ENCODE data around the gene ALKBH5. TPM values are rescaled to one million over a fixed set of nuclear protein-coding genes. Genes with fewer than 3 reads are reported as not detected.

Gene ALKBH5
- total RNA-seq, 1 donor from 2014 or later: 99.1 TPM

DNA sequence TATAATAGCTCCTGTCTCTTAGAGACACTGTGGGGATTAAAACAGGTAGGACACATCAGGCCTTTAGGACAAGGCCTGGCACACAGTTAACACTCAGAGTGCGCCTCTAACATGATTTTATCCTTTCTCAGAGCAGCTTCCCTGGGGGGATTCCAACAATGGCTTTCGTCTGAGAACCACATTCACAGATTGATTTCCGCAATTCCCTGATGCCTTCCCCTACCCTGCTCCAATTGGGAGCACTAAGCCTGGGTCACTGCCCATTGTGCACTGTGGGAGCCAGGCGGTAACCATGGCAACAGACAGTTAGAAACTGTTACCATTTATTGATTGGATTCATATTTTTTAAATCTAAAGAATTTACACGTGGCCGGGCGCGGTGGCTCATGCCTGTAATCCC is 5.9 kb upstream of the ALKBH5 start:
- H3K27me3 ChIP-seq: no peaks in the 10 kb centered on the region
- H3K4me3 ChIP-seq: no peak overlapping the region
- no peak for TF ChIP-seq CTCF (IDR thresholded peaks at IDR 0.05)

GRCh38 chr17:18179196-18179595 is 4.4 kb upstream of the ALKBH5 start:
- no peak for ATAC-seq
- Histone ChIP-seq H3K27me3 (no peaks in the 10 kb centered on the region), H3K36me3 (no peaks in the 10 kb centered on the region), H3K4me1 (peaks cover 7% of the 10 kb centered on the region), H3K9me3 (no peaks in the 10 kb centered on the region), H3K27ac (no peak overlapping the region), H3K4me3 (no peak overlapping the region)
- no peak for TF ChIP-seq CTCF (IDR thresholded peaks at IDR 0.05)
- intact Hi-C loops (cut with DNase I): no loop called here
- no peak for DNase-seq

More for the DNA sequence above, 5.9 kb upstream of the ALKBH5 start:
- no peak for ATAC-seq
- Histone ChIP-seq H3K36me3 (no peaks in the 10 kb centered on the region), H3K27ac (no peak overlapping the region), H3K4me1 (peaks cover 12% of the 10 kb centered on the region), H3K9me3 (no peaks in the 10 kb centered on the region)
- DNase-seq: no peak
- intact Hi-C loops (cut with DNase I): no loop called here

- Histone ChIP-seq H3K9me3 (no peaks in the 10 kb centered on the region), H3K4me1 (peaks cover 7% of the 10 kb centered on the region), H3K27ac (no peak overlapping the region), H3K27me3 (no peaks in the 10 kb centered on the region), H3K4me3 (no peak overlapping the region), H3K36me3 (no peaks in the 10 kb centered on the region)
- DNase-seq (no peak), ATAC-seq (no peak)
- intact Hi-C loops (cut with DNase I): no loop called here
- no peak for TF ChIP-seq CTCF (IDR thresholded peaks at IDR 0.05)
Observed at GRCh38 chr17:18179804-18180203, 3.8 kb upstream of the ALKBH5 start.

- Histone ChIP-seq H3K9me3 (no peaks in the 10 kb centered on the region), H3K36me3 (no peaks in the 10 kb centered on the region), H3K27me3 (no peaks in the 10 kb centered on the region), H3K27ac (peak overlapping the region; percentile 99), H3K4me1 (peaks cover 19% of the 10 kb centered on the region), H3K4me3 (no peak overlapping the region)
- DNase-seq (no peak), ATAC-seq (no peak)
- TF ChIP-seq CTCF (IDR thresholded peaks at IDR 0.05): no peak
- intact Hi-C loops (cut with DNase I): no loop called here
Observed at GRCh38 chr17:18181358-18181757, 2.3 kb upstream of the ALKBH5 start.

DNA sequence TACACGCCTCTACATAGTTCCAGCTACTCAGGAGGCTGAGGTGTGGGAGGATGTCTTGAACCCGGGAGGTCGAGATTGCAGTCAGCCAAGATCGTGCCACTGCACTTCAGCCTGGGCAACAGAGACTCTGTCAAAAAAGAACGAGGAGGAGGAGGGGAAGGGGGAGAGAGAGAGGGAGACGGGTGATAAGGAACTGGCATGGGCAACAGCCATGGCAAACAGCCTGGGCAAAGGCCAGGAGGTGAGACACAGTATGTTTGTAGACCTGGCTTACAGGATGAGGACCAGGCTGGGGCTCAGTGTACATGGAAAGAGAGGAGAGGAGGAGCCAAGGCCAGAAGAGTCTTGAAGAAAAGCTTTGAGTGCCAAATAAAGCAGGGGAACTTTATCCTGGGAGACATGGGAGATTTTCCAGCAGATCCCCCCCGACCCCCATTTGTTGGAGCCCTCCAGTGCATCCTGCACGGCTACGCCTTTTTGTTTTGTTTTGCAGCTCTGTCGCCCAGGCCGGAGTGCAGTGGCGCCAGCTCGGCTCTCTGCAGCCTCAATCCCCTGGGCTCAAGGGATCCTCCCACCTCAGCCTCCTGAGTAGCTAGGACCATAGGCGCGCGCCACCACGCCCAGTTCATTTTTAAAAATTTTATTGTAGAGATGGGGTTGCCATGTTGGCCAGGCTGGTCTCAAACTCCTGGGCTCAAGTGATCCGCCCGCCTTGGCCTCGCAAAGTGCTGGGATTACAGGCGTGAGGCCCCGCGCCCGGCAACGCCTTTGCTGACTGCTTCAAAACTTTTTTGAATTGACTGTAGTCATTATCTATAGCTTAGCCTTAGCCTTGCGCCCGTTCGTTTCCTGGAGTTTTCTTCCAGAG is 1.3 kb upstream of the ALKBH5 start:
- ATAC-seq: no peak
- H3K9me3 ChIP-seq: no peaks in the 10 kb centered on the region
- intact Hi-C loops (cut with DNase I): no loop called here
- TF ChIP-seq CTCF (IDR thresholded peaks at IDR 0.05): no peak
- H3K4me1 ChIP-seq: peaks cover 29% of the 10 kb centered on the region
- peak overlapping the region; percentile 99 for H3K27ac ChIP-seq
- H3K36me3 ChIP-seq: peaks cover 2% of the 10 kb centered on the region
- no peak for DNase-seq
- H3K27me3 ChIP-seq: no peaks in the 10 kb centered on the region
- H3K4me3 ChIP-seq: peak overlapping the region; percentile 90
